Nephron progenitor cell (in vitro differentiated cells): ENCODE measurements around the gene ADGRF5.

Experiments used
- DNase-seq: peaks from one replicate; pipeline ENCODE4 v3.0.0; 2021
- H3K27ac Mint-ChIP-seq: 2 replicates; pipeline ENCODE4 v1.8.0; 2021; ENCODE audit warnings: mild to moderate bottlenecking, moderate library complexity, mixed read lengths
- H3K27me3 Mint-ChIP-seq: 2 replicates; pipeline ENCODE4 v1.8.0; 2021; ENCODE audit warnings: mild to moderate bottlenecking, low read depth, mixed read lengths; ENCODE audit not compliant: poor library complexity
- H3K36me3 Mint-ChIP-seq: 2 replicates; pipeline ENCODE4 v1.8.0; 2021; ENCODE audit warnings: low read depth, mixed read lengths
- H3K4me1 Mint-ChIP-seq: 2 replicates; pipeline ENCODE4 v1.8.0; 2021; ENCODE audit warnings: mixed read lengths
- H3K4me3 Mint-ChIP-seq: 2 replicates; pipeline ENCODE4 v1.8.0; 2021; ENCODE audit warnings: mild to moderate bottlenecking, moderate library complexity, mixed read lengths
- H3K9me3 Mint-ChIP-seq: 2 replicates; pipeline ENCODE4 v1.8.0; 2021; ENCODE audit warnings: mild to moderate bottlenecking, moderate library complexity, mixed read lengths
- CTCF ChIP-seq: fragments of 200-600 bp; sonication (generic); IDR thresholded peaks from 2 replicates; pipeline ENCODE4 v1.5.0; 2021; ENCODE audit warnings: antibody characterized with exemption

ADGRF5 gene

GRCh38 chr6:46896871-46897270, 24.9 kb downstream of the ADGRF5 start:
- Mint-ChIP-seq H3K9me3 (peaks cover 4% of the 10 kb centered on the region), H3K36me3 (no peaks in the 10 kb centered on the region), H3K27me3 (peaks cover 7% of the 10 kb centered on the region), H3K4me3 (no peak overlapping the region), H3K4me1 (peaks cover 46% of the 10 kb centered on the region), H3K27ac (no peak overlapping the region)
- DNase-seq: no peak
- TF ChIP-seq CTCF: no peak

GRCh38 chr6:46895930-46896329, 25.8 kb downstream of the ADGRF5 start:
- Mint-ChIP-seq H3K27ac (peak overlapping the region; percentile 1), H3K4me3 (no peak overlapping the region), H3K36me3 (no peaks in the 10 kb centered on the region), H3K27me3 (peaks cover 8% of the 10 kb centered on the region), H3K4me1 (peaks cover 46% of the 10 kb centered on the region), H3K9me3 (peaks cover 4% of the 10 kb centered on the region)
- DNase-seq: no peak
- no peak for TF ChIP-seq CTCF

GRCh38 chr6:46894433-46894832, 27.3 kb downstream of the ADGRF5 start:
- Mint-ChIP-seq H3K27me3 (peaks cover 8% of the 10 kb centered on the region), H3K4me3 (no peak overlapping the region), H3K36me3 (no peaks in the 10 kb centered on the region), H3K4me1 (peaks cover 37% of the 10 kb centered on the region), H3K27ac (no peak overlapping the region), H3K9me3 (peaks cover 4% of the 10 kb centered on the region)
- no peak for TF ChIP-seq CTCF
- no peak for DNase-seq

GRCh38 chr6:46893648-46894047, 28.1 kb downstream of the ADGRF5 start:
- Mint-ChIP-seq H3K36me3 (no peaks in the 10 kb centered on the region), H3K27ac (no peak overlapping the region), H3K4me1 (peaks cover 29% of the 10 kb centered on the region), H3K9me3 (peaks cover 4% of the 10 kb centered on the region), H3K27me3 (peaks cover 8% of the 10 kb centered on the region), H3K4me3 (no peak overlapping the region)
- DNase-seq: no peak
- TF ChIP-seq CTCF: no peak

- Mint-ChIP-seq H3K36me3 (no peaks in the 10 kb centered on the region), H3K9me3 (peaks cover 4% of the 10 kb centered on the region), H3K4me3 (no peak overlapping the region), H3K4me1 (peaks cover 21% of the 10 kb centered on the region), H3K27ac (no peak overlapping the region), H3K27me3 (peaks cover 8% of the 10 kb centered on the region)
- TF ChIP-seq CTCF: no peak
- DNase-seq: no peak
Observed at GRCh38 chr6:46891252-46891795, 30.4 kb downstream of the ADGRF5 start.

GRCh38 chr6:46888578-46888977, 33.2 kb downstream of the ADGRF5 start:
- DNase-seq: no peak
- no peaks in the 10 kb centered on the region for H3K36me3 Mint-ChIP-seq
- H3K4me1 Mint-ChIP-seq: peaks cover 4% of the 10 kb centered on the region
- peaks cover 7% of the 10 kb centered on the region for H3K27me3 Mint-ChIP-seq
- TF ChIP-seq CTCF: no peak
- no peaks in the 10 kb centered on the region for H3K9me3 Mint-ChIP-seq
- no peak overlapping the region for H3K27ac Mint-ChIP-seq
- no peak overlapping the region for H3K4me3 Mint-ChIP-seq
